GM12874 (cell line): ENCODE data around the gene ARMC9.

Experiments
- TF ChIP-seq, protein P1 (sequence below): IDR thresholded peaks from 2 replicates; pipeline ENCODE4 v1.5.1; 2011; ENCODE audit warnings: low read depth, mild to moderate bottlenecking, control low read depth, low read length, moderate library complexity; ENCODE audit not compliant: insufficient read depth

Gene ARMC9

DNA sequence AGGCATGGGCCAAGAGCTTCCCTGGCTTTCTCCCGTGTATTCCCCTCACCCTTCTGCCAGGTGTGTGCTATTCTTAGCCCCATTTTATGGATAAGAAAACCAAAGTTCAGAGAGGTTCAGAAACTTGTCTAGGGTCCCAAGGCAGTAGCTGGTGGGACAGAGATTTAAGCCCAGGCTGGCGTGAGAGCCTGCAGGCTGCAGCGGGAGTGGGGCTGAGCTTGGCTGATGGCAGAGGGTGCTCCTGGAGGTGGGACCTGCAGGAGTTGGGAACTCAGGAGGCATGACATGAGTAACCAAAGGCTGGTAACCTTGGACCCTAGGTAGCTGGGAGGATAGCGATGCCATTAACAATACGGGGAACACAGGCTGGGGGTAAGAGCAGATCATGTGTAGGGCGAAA is 109.8 kb downstream of the ARMC9 start:
- TF ChIP-seq, protein P1, sequence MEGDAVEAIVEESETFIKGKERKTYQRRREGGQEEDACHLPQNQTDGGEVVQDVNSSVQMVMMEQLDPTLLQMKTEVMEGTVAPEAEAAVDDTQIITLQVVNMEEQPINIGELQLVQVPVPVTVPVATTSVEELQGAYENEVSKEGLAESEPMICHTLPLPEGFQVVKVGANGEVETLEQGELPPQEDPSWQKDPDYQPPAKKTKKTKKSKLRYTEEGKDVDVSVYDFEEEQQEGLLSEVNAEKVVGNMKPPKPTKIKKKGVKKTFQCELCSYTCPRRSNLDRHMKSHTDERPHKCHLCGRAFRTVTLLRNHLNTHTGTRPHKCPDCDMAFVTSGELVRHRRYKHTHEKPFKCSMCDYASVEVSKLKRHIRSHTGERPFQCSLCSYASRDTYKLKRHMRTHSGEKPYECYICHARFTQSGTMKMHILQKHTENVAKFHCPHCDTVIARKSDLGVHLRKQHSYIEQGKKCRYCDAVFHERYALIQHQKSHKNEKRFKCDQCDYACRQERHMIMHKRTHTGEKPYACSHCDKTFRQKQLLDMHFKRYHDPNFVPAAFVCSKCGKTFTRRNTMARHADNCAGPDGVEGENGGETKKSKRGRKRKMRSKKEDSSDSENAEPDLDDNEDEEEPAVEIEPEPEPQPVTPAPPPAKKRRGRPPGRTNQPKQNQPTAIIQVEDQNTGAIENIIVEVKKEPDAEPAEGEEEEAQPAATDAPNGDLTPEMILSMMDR = no peak

DNA sequence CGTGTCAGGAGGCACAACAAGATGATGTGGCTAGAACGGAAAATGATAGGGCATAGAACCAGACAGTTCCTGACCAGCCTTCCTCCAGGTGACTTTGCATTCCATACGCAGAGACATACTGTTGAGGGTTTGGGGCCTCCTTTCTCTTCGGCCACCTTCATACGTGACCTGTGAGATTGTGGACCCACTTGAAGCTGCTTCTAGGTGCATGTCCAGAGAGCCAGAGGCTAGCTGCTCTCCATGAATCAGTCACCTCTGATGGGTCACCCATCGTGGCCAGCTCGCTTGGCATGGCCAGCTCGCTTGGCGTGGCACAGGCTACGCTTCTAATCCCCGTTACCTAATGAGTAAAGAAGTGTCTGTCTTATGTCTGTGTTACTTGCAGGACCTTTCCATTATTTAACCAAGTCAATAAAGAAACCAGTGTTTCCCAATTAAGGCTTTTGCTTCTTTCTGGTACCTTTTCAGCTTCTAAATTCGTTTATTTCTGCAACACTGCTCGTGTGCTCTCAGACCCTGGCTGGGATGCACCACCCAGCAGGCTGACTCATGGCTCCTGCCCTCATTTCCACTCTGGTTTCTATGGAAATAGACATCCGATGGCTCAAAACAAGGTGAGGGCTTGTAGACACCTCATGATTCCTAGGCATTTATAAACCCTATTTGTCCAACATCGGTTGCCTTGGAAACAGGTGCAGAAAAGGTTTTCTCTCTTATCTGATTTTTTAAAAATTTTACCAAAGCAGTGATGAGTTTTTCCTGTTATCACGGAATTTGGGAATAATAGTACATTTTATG is 110.4 kb downstream of the ARMC9 start:
- TF ChIP-seq, protein P1 = no peak

DNA sequence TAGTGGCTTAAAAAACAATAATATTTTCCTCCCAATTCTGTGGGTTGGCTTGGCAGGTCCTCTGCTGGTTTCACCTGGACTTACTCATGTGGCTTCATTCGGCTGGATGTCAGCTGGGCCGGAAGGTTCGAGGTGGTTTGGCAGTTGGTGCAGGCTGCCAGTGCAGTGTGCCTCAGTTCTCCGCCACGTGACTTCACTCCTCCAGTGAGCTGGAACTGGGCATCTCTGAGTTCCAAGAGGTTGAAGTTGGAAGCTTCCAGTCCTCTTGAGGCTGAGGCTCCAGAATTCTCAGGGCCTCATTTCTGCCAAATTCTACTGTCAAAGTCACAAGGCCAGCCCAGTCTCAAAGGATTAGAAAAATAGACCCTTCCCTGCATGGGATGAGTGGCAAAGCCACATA is 113.6 kb downstream of the ARMC9 start:
- TF ChIP-seq, protein P1 = no peak

DNA sequence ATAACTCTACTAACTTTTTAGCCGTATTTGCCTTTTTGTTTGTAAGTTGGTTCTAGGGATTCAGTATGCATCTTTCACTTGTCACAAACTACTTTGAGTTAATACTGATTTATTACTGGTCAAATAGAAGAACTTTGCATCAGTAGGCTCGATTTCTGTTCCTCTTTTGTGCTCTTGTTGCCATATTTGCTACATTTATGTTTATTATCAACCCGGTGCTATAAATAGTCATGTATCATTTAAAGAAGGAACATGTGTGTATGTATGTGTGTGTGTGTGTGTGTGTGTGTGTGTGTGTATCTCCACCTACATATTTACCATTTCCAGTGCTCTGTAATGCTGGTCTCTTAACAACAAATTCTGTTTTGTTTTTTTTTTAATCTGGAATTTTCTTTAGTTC is 117.5 kb downstream of the ARMC9 start:
- TF ChIP-seq, protein P1 = no peak

DNA sequence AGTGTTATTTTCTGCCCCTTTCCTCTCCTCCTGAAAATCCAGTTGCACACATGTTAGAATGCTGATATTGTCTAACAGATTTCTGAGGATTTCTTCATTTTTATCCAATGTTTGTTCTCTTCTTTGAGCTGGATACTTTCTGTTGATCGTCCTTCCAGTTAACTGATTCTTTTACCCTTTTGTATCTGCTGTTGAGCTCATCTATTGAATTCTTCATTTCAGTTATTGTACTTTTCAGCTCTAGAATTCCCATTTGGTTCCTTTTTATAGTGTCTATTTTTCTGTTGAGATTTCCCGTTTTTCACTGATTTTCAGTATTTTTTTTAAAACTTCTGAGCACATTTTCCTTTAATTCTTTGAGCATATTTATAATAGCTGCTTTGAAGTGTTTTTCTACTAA is 119.1 kb downstream of the ARMC9 start:
- TF ChIP-seq, protein P1 = no peak

DNA sequence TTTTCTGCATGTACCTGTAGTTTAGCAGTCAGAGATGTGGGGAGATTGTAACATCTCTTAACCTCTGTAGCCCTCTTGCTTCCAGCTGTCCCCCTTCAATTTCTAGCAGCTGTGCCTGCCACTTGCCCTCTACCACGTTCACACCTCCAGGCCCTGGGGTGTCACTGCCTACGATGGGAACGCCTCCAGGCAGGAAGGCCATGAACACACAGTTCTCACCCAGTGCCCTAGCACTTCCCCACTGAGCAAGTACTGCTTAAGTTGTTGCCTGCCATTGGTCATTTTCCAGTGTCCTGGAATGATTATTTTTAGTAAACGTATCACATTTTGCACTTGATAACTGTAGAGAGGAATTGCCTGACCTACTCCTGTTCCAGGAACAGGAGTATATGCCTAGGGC is 120.0 kb downstream of the ARMC9 start:
- TF ChIP-seq, protein P1 = no peak

DNA sequence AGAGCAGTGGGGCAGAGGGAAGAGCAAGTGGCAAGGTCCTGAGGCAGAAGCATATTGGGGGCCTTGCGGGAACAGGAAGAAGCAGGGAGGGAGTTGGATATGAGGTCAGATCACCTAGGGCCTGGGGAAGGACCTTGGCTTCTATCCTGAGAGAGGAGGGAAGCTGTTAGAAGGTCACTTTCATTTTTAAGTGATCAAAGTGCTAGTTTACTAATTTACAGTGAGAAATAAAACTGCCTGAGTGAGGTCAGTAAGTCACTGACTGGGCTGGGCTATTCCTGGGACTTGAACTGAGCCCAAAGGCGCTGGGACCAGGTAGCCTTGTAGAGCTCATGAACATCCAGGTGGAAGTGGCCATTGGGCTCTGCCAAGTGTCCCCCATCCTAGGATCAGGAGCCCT is 120.5 kb downstream of the ARMC9 start:
- TF ChIP-seq, protein P1 = no peak

DNA sequence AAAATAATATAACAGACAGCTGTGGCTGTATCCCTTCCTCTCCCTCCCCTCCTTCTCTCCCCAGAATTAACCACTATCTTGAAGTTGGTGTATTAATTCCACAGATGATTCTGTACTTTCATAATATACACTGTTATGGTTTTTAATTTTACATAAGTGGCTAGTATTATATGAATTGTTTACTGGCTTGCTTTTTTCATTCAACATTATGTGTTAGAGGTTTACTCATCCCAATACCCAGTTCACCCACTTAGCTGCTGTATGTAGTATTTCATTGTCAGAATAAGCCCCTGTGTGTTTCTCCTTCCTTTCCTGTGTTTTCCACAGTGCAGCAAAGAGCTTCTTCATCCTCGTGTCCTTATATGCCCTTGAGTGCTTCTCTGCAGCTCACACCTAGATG is 121.4 kb downstream of the ARMC9 start:
- TF ChIP-seq, protein P1 = no peak
